Hepatocyte (in vitro differentiated cells): Measurements from ENCODE around the gene C10orf105. TPM values are rescaled to one million over a fixed set of nuclear protein-coding genes. Genes with fewer than 3 reads are reported as not detected.

Experiments
- DNase-seq: peaks from one replicate; pipeline ENCODE4 v3.0.0-alpha.2; 2016; ENCODE audit warnings: low spot score
- H2AFZ ChIP-seq: fragments of 200-600 bp; sonication (generic); 2 replicates; pipeline ENCODE4 v1.6.0; 2016; ENCODE audit warnings: antibody characterized with exemption, mild to moderate bottlenecking
- H3K27ac ChIP-seq: fragments of 200-600 bp; sonication (generic); 2 replicates; pipeline ENCODE4 v1.5.1; 2016; ENCODE audit warnings: mild to moderate bottlenecking
- H3K27me3 ChIP-seq: fragments of 200-600 bp; sonication (generic); 2 replicates; pipeline ENCODE4 v1.6.1; 2016
- H3K36me3 ChIP-seq: fragments of 200-600 bp; sonication (generic); replicated peaks from 2 replicates; pipeline ENCODE4 v1.5.1; 2016; ENCODE audit warnings: low read depth; ENCODE audit not compliant: insufficient read depth
- H3K4me1 ChIP-seq: fragments of 200-600 bp; sonication (generic); 2 replicates; pipeline ENCODE4 v1.5.1; 2016; ENCODE audit warnings: mild to moderate bottlenecking, moderate library complexity; ENCODE audit not compliant: insufficient read depth
- H3K4me2 ChIP-seq: fragments of 200-600 bp; sonication (generic); 2 replicates; pipeline ENCODE4 v1.6.0; 2016
- H3K4me3 ChIP-seq: fragments of 200-600 bp; sonication (generic); 2 replicates; pipeline ENCODE4 v1.5.1; 2016; ENCODE audit warnings: mild to moderate bottlenecking
- H3K79me2 ChIP-seq: fragments of 200-600 bp; sonication (generic); 2 replicates; pipeline ENCODE4 v1.6.0; 2017; ENCODE audit warnings: mild to moderate bottlenecking
- H3K9me2 ChIP-seq: fragments of 200-600 bp; sonication (generic); replicated peaks from 2 replicates; pipeline ENCODE4 v1.6.0; 2017; ENCODE audit warnings: mild to moderate bottlenecking; ENCODE audit not compliant: insufficient read depth
- H3K9me3 ChIP-seq: fragments of 200-600 bp; sonication (generic); 2 replicates; pipeline ENCODE4 v1.5.1; 2016; ENCODE audit warnings: low read depth, mild to moderate bottlenecking
- H4K20me1 ChIP-seq: fragments of 200-600 bp; sonication (generic); 2 replicates; pipeline ENCODE4 v1.6.0; 2016; ENCODE audit warnings: mild to moderate bottlenecking; ENCODE audit not compliant: insufficient read depth, poor library complexity, severe bottlenecking
- CTCF ChIP-seq: fragments of 200-600 bp; sonication (generic); IDR thresholded peaks from 2 replicates; pipeline ENCODE4 v1.5.1; 2016; ENCODE audit warnings: antibody characterized with exemption, mild to moderate bottlenecking; ENCODE audit not compliant: poor library complexity
- EZH2 ChIP-seq: fragments of 200-600 bp; sonication (generic); IDR thresholded peaks from 2 replicates; pipeline ENCODE4 v1.6.1; 2016; ENCODE audit warnings: antibody characterized with exemption, mild to moderate bottlenecking, borderline replicate concordance
- EZH2phosphoT487 ChIP-seq: fragments of 200-600 bp; sonication (generic); IDR thresholded peaks from one replicate; pipeline ENCODE4 v1.6.1; 2018; ENCODE audit warnings: antibody characterized with exemption, mild to moderate bottlenecking, low read depth, moderate library complexity; ENCODE audit not compliant: unreplicated experiment, severe bottlenecking
- WGBS: methylation state at CpG from one replicate; pipeline ENCODE4 v1.1.6; 2016; ENCODE audit warnings: low lambda C conversion rate; ENCODE audit errors: missing lambda C conversion rate; 5-methylcytosine and 5-hydroxymethylcytosine counted together
- polyA plus RNA-seq: library from polyadenylated mRNA; unstranded; fragments of >200 nt; fragmentation: Nextera tagmentation; extraction: Ambion mirVana; gene quantifications from 2 replicates; pipeline ENCODE4 v1.2.1, GENCODE V29; 2016
- total RNA-seq: library from RNA; depleted of rRNA; stranded (reverse); fragments of >200 nt; gene quantifications from 2 replicates; pipeline ENCODE4 v1.2.3, GENCODE V29; 2014

Gene C10orf105
- total and polyA plus RNA-seq, 2 experiments from 2014 or later = not detected

GRCh38 chr10:71708897-71709882, 10.4 kb downstream of the C10orf105 start:
- no peak for DNase-seq
- no peak overlapping the region for H2AFZ ChIP-seq
- no peaks in the 10 kb centered on the region for H3K9me2 ChIP-seq
- peaks cover 14% of the 10 kb centered on the region for H3K4me1 ChIP-seq
- no peak overlapping the region for H3K4me3 ChIP-seq
- TF ChIP-seq CTCF (no peak), EZH2 (no peak), EZH2phosphoT487 (no peak)
- no peaks in the 10 kb centered on the region for H3K36me3 ChIP-seq
- H3K27me3 ChIP-seq = no peaks in the 10 kb centered on the region
- no peaks in the 10 kb centered on the region for H3K79me2 ChIP-seq
- WGBS = 84% methylated on average over 28 of the region's 28 CpGs
- H3K9me3 ChIP-seq = no peaks in the 10 kb centered on the region
- H4K20me1 ChIP-seq = no peaks in the 10 kb centered on the region
- no peak overlapping the region for H3K27ac ChIP-seq
- no peak overlapping the region for H3K4me2 ChIP-seq

GRCh38 chr10:71708301-71708703, 11.3 kb downstream of the C10orf105 start:
- peak; percentile 75 for DNase-seq
- Histone ChIP-seq H3K36me3 (no peaks in the 10 kb centered on the region), H3K4me2 (no peak overlapping the region), H4K20me1 (no peaks in the 10 kb centered on the region), H3K4me3 (no peak overlapping the region), H3K27ac (no peak overlapping the region), H3K4me1 (peaks cover 5% of the 10 kb centered on the region), H2AFZ (no peak overlapping the region), H3K9me3 (no peaks in the 10 kb centered on the region), H3K27me3 (no peaks in the 10 kb centered on the region), H3K79me2 (no peaks in the 10 kb centered on the region), H3K9me2 (no peaks in the 10 kb centered on the region)
- 22% methylated on average over 10 of the region's 10 CpGs for WGBS
- no peak for TF ChIP-seq EZH2phosphoT487
- peak; percentile 97 for TF ChIP-seq CTCF

- TF ChIP-seq EZH2phosphoT487 (no peak), EZH2 (no peak), CTCF (no peak)
- WGBS = 98% methylated on average over 5 of the region's 5 CpGs
- no peak overlapping the region for H3K4me2 ChIP-seq
- H4K20me1 ChIP-seq = no peaks in the 10 kb centered on the region
- no peaks in the 10 kb centered on the region for H3K79me2 ChIP-seq
- H3K4me3 ChIP-seq = no peak overlapping the region
- H3K9me3 ChIP-seq = no peaks in the 10 kb centered on the region
- H3K4me1 ChIP-seq = no peaks in the 10 kb centered on the region
- H3K9me2 ChIP-seq = no peaks in the 10 kb centered on the region
- H3K36me3 ChIP-seq = no peaks in the 10 kb centered on the region
- no peak overlapping the region for H3K27ac ChIP-seq
- no peaks in the 10 kb centered on the region for H3K27me3 ChIP-seq
- H2AFZ ChIP-seq = no peak overlapping the region
- no peak for DNase-seq
These were observed 12.3 kb downstream of the C10orf105 start for GRCh38 chr10:71707240-71707789.
